Erythroblast (primary cell): ENCODE measurements around the gene PTPN5.
"Not testable (repeated sequence)": the region's sequence is repeated elsewhere in the genome, so short reads cannot be mapped to it uniquely, and the experiment has no call there.

Source experiments
- DNase-seq, 2 experiments: peaks; one replicate each; lab custom pipeline; 2025; lab: John Stamatoyannopoulos, UW
- GATA1 ChIP-seq: IDR thresholded peaks from 2 replicates; pipeline ENCODE4 v1.6.1; 2011; ENCODE audit warnings: low read depth, mild to moderate bottlenecking, control low read depth, low read length, moderate library complexity
- POLR2A ChIP-seq: IDR thresholded peaks from 2 replicates; pipeline ENCODE4 v1.6.1; 2011; ENCODE audit warnings: mild to moderate bottlenecking, low read length

PTPN5 gene

GRCh38 chr11:18791207-18791968 lies at the start of gene PTPN5:
Gene PTPN5 (minus strand): TSS chr11:18791798. CDS start chr11:18771958, 19,840 bp downstream.
- DNase-seq, result no peak
- TF ChIP-seq POLR2A, result no peak
- no peak for TF ChIP-seq GATA1

- TF ChIP-seq POLR2A (no peak), GATA1 (no peak)
- DNase-seq, result no peak
These were observed 44.8 kb upstream of the PTPN5 start for GRCh38 chr11:18836417-18836816.

GRCh38 chr11:18834754-18835466 lies 43.3 kb upstream of the PTPN5 start:
- no peak for DNase-seq
- TF ChIP-seq GATA1 (no peak), POLR2A (no peak)

- not testable (repeated sequence) for DNase-seq
These were observed 28.6 kb upstream of the PTPN5 start for GRCh38 chr11:18820160-18820559.

GRCh38 chr11:18804199-18804999 lies 12.8 kb upstream of the PTPN5 start:
- no peak for TF ChIP-seq GATA1
- TF ChIP-seq POLR2A, result no peak
- DNase-seq, result no peak

GRCh38 chr11:18802381-18803257 lies 11.0 kb upstream of the PTPN5 start:
- TF ChIP-seq POLR2A, result no peak
- TF ChIP-seq GATA1, result no peak
- peak; percentile 48 to 66 for DNase-seq

- no peak for DNase-seq
- no peak for TF ChIP-seq POLR2A
- no peak for TF ChIP-seq GATA1
These were observed 7.3 kb upstream of the PTPN5 start for GRCh38 chr11:18798799-18799469.

- no peak for DNase-seq
- TF ChIP-seq GATA1 (no peak), POLR2A (no peak)
These were observed 3.4 kb upstream of the PTPN5 start for GRCh38 chr11:18794956-18795355.

- TF ChIP-seq GATA1 (no peak), POLR2A (no peak)
- no peak for DNase-seq
These were observed 1.2 kb upstream of the PTPN5 start for GRCh38 chr11:18792827-18793226.

GRCh38 chr11:18791969-18792628 lies 501 bp upstream of the PTPN5 start:
- no peak for TF ChIP-seq GATA1
- TF ChIP-seq POLR2A, result no peak
- DNase-seq, result no peak

GRCh38 chr11:18790883-18791206 lies 753 bp downstream of the PTPN5 start:
- DNase-seq, result no peak
- no peak for TF ChIP-seq POLR2A
- TF ChIP-seq GATA1, result no peak

- no peak for TF ChIP-seq GATA1
- no peak for DNase-seq
These were observed 1.7 kb downstream of the PTPN5 start for GRCh38 chr11:18789942-18790341.
